ENCODE measurements around the gene TMOD1.
A peak's percentile ranks its signal among the peaks of the same experiment; 100 is the strongest.

Gene TMOD1

GRCh38 chr9:97630591-97630990, 129.1 kb downstream of the TMOD1 start:
- no peak overlapping the region for H3K27ac ChIP-seq (ENCODE audit: insufficient read depth, low read depth, low read length, poor library complexity, severe bottlenecking)
- no peak overlapping the region for H3K4me3 ChIP-seq (ENCODE audit: insufficient read depth, low read depth, low read length)
- H3K36me3 ChIP-seq (ENCODE audit: control insufficient read depth, insufficient read depth, low read length): peaks cover 4% of the 10 kb centered on the region
- peaks cover 9% of the 10 kb centered on the region for H3K4me1 ChIP-seq (ENCODE audit: control insufficient read depth, insufficient read depth, low read length)
- H3K9me3 ChIP-seq (ENCODE audit: control insufficient read depth, low read length): no peaks in the 10 kb centered on the region
- H3K27me3 ChIP-seq (ENCODE audit: control insufficient read depth, insufficient read depth, low read length, poor library complexity, severe bottlenecking): no peaks in the 10 kb centered on the region

GRCh38 chr9:97632248-97632984, 130.9 kb downstream of the TMOD1 start:
- Histone ChIP-seq H3K4me3 (ENCODE audit: insufficient read depth, low read depth, low read length) (peak overlapping the region; percentile 86), H3K27ac (ENCODE audit: insufficient read depth, low read depth, low read length, poor library complexity, severe bottlenecking) (peak overlapping the region; percentile 100), H3K36me3 (ENCODE audit: control insufficient read depth, insufficient read depth, low read length) (no peaks in the 10 kb centered on the region), H3K9me3 (ENCODE audit: control insufficient read depth, low read length) (no peaks in the 10 kb centered on the region), H3K4me1 (ENCODE audit: control insufficient read depth, insufficient read depth, low read length) (peaks cover 9% of the 10 kb centered on the region), H3K27me3 (ENCODE audit: control insufficient read depth, insufficient read depth, low read length, poor library complexity, severe bottlenecking) (no peaks in the 10 kb centered on the region)
- WGBS, 2 experiments: 0 to 1% methylated on average over 27 of the region's 27 CpGs

GRCh38 chr9:97632985-97633858, 131.8 kb downstream of the TMOD1 start, which contains the start of the genes NCBP1 and TSTD2:
Gene NCBP1, plus strand, starts transcription at chr9:97633821. Its CDS starts 61 bp downstream, at chr9:97633882.
Gene TSTD2, minus strand, starts transcription at chr9:97633368. Its CDS starts 5,806 bp downstream, at chr9:97627562.
- no peaks in the 10 kb centered on the region for H3K36me3 ChIP-seq (ENCODE audit: control insufficient read depth, insufficient read depth, low read length)
- peaks cover 9% of the 10 kb centered on the region for H3K4me1 ChIP-seq (ENCODE audit: control insufficient read depth, insufficient read depth, low read length)
- H3K27ac ChIP-seq (ENCODE audit: insufficient read depth, low read depth, low read length, poor library complexity, severe bottlenecking): peak within 1 kb of the TSS; percentile 100
- H3K4me3 ChIP-seq (ENCODE audit: insufficient read depth, low read depth, low read length): peak within 1 kb of the TSS; percentile 86
- H3K9me3 ChIP-seq (ENCODE audit: control insufficient read depth, low read length): no peaks in the 10 kb centered on the region
- WGBS, 2 experiments: 0% methylated on average over 83 of the region's 83 CpGs
- H3K27me3 ChIP-seq (ENCODE audit: control insufficient read depth, insufficient read depth, low read length, poor library complexity, severe bottlenecking): no peaks in the 10 kb centered on the region

- no peaks in the 10 kb centered on the region for H3K9me3 ChIP-seq (ENCODE audit: control insufficient read depth, low read length)
- no peaks in the 10 kb centered on the region for H3K27me3 ChIP-seq (ENCODE audit: control insufficient read depth, insufficient read depth, low read length, poor library complexity, severe bottlenecking)
- H3K4me3 ChIP-seq (ENCODE audit: insufficient read depth, low read depth, low read length): peak overlapping the region; percentile 86
- 1% methylated on average over 43 of the region's 43 CpGs for WGBS, 2 experiments
- peak overlapping the region; percentile 100 for H3K27ac ChIP-seq (ENCODE audit: insufficient read depth, low read depth, low read length, poor library complexity, severe bottlenecking)
- H3K4me1 ChIP-seq (ENCODE audit: control insufficient read depth, insufficient read depth, low read length): peaks cover 5% of the 10 kb centered on the region
- H3K36me3 ChIP-seq (ENCODE audit: control insufficient read depth, insufficient read depth, low read length): no peaks in the 10 kb centered on the region
Measured at GRCh38 chr9:97633859-97634490, 132.5 kb downstream of the TMOD1 start.

- H3K36me3 ChIP-seq (ENCODE audit: control insufficient read depth, insufficient read depth, low read length): no peaks in the 10 kb centered on the region
- no peaks in the 10 kb centered on the region for H3K27me3 ChIP-seq (ENCODE audit: control insufficient read depth, insufficient read depth, low read length, poor library complexity, severe bottlenecking)
- 84 to 85% methylated on average over 7 of the region's 7 CpGs for WGBS, 2 experiments
- peak overlapping the region; percentile 86 for H3K4me3 ChIP-seq (ENCODE audit: insufficient read depth, low read depth, low read length)
- no peak overlapping the region for H3K27ac ChIP-seq (ENCODE audit: insufficient read depth, low read depth, low read length, poor library complexity, severe bottlenecking)
- peaks cover 5% of the 10 kb centered on the region for H3K4me1 ChIP-seq (ENCODE audit: control insufficient read depth, insufficient read depth, low read length)
- H3K9me3 ChIP-seq (ENCODE audit: control insufficient read depth, low read length): no peaks in the 10 kb centered on the region
Measured at GRCh38 chr9:97635026-97635425, 133.6 kb downstream of the TMOD1 start.

DNA sequence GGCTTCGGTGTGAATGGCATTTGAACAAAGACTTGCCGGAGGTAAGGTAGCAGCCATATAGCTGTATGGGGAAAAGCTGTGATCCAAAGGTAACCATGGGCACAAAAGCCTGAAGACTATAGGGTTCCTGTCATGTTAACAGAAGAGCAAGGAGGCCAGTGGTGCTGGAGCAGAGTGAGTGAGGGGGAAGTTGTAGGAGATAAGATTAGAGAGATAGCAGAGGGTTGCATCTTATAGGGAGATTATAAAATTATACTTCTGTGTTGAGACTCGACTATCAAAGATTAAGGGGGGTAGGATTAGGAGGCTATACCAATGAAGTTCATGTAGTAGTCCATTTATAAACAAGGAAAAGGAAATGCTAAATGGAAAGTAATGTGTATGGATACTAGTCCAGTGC, 135.4 kb downstream of the TMOD1 start:
- Histone ChIP-seq H3K9me3 (ENCODE audit: control insufficient read depth, low read length) (no peaks in the 10 kb centered on the region), H3K36me3 (ENCODE audit: control insufficient read depth, insufficient read depth, low read length) (peaks cover 4% of the 10 kb centered on the region), H3K4me3 (ENCODE audit: insufficient read depth, low read depth, low read length) (no peak overlapping the region), H3K4me1 (ENCODE audit: control insufficient read depth, insufficient read depth, low read length) (no peaks in the 10 kb centered on the region), H3K27ac (ENCODE audit: insufficient read depth, low read depth, low read length, poor library complexity, severe bottlenecking) (no peak overlapping the region), H3K27me3 (ENCODE audit: control insufficient read depth, insufficient read depth, low read length, poor library complexity, severe bottlenecking) (no peaks in the 10 kb centered on the region)
- 91 to 92% methylated on average over 3 of the region's 3 CpGs for WGBS, 2 experiments

DNA sequence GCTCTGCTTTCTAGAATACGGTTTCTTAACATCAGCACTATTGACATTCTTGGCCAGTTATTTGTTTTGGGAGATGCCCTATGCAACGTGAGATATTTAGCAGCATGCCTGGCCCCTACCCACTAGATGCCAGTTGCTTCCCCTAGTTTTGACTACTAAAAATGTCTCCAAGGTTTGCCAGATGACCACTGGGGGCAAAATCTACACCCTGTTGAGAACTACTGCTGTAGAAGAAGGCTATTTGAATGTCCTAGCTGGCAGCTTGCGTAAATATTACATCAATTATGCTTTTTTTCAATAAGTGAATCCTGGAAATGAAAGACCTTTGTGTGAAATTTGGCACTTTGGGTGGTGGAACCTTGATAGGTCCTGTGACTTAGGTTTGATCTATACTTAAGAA, 137.2 kb downstream of the TMOD1 start:
- 85 to 91% methylated on average over 3 of the region's 3 CpGs for WGBS, 2 experiments
- Histone ChIP-seq H3K27ac (ENCODE audit: insufficient read depth, low read depth, low read length, poor library complexity, severe bottlenecking) (no peak overlapping the region), H3K36me3 (ENCODE audit: control insufficient read depth, insufficient read depth, low read length) (peaks cover 10% of the 10 kb centered on the region), H3K9me3 (ENCODE audit: control insufficient read depth, low read length) (no peaks in the 10 kb centered on the region), H3K27me3 (ENCODE audit: control insufficient read depth, insufficient read depth, low read length, poor library complexity, severe bottlenecking) (no peaks in the 10 kb centered on the region), H3K4me1 (ENCODE audit: control insufficient read depth, insufficient read depth, low read length) (no peaks in the 10 kb centered on the region), H3K4me3 (ENCODE audit: insufficient read depth, low read depth, low read length) (no peak overlapping the region)

GRCh38 chr9:97640325-97640724, 138.9 kb downstream of the TMOD1 start:
- H3K36me3 ChIP-seq (ENCODE audit: control insufficient read depth, insufficient read depth, low read length): peaks cover 17% of the 10 kb centered on the region
- no peaks in the 10 kb centered on the region for H3K4me1 ChIP-seq (ENCODE audit: control insufficient read depth, insufficient read depth, low read length)
- 100% methylated on average over 2 of the region's 2 CpGs for WGBS, 2 experiments
- H3K27me3 ChIP-seq (ENCODE audit: control insufficient read depth, insufficient read depth, low read length, poor library complexity, severe bottlenecking): no peaks in the 10 kb centered on the region
- H3K9me3 ChIP-seq (ENCODE audit: control insufficient read depth, low read length): no peaks in the 10 kb centered on the region
- H3K4me3 ChIP-seq (ENCODE audit: insufficient read depth, low read depth, low read length): no peak overlapping the region
- H3K27ac ChIP-seq (ENCODE audit: insufficient read depth, low read depth, low read length, poor library complexity, severe bottlenecking): no peak overlapping the region

DNA sequence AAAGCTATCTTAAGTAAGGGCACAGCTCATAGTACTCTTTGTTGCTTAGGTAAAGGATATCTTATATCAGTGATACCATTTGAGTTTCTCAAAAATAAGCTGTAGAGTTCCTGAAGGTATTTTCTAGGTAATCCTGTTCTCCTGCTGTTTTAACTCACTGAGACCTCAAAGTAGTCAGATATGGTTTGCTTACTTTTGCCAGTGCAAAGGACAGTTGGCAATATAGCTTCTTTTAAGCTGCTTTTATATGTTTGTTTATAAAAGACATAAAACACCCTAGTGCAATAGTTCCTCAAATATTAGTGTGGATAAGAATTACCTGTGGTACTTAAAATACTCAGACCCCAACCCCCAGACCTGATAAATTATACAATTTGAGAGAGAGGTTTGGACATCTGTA, 144.3 kb downstream of the TMOD1 start:
- peaks cover 32% of the 10 kb centered on the region for H3K36me3 ChIP-seq (ENCODE audit: control insufficient read depth, insufficient read depth, low read length)
- H3K27ac ChIP-seq (ENCODE audit: insufficient read depth, low read depth, low read length, poor library complexity, severe bottlenecking): no peak overlapping the region
- H3K4me3 ChIP-seq (ENCODE audit: insufficient read depth, low read depth, low read length): no peak overlapping the region
- H3K27me3 ChIP-seq (ENCODE audit: control insufficient read depth, insufficient read depth, low read length, poor library complexity, severe bottlenecking): no peaks in the 10 kb centered on the region
- H3K4me1 ChIP-seq (ENCODE audit: control insufficient read depth, insufficient read depth, low read length): no peaks in the 10 kb centered on the region
- H3K9me3 ChIP-seq (ENCODE audit: control insufficient read depth, low read length): no peaks in the 10 kb centered on the region

DNA sequence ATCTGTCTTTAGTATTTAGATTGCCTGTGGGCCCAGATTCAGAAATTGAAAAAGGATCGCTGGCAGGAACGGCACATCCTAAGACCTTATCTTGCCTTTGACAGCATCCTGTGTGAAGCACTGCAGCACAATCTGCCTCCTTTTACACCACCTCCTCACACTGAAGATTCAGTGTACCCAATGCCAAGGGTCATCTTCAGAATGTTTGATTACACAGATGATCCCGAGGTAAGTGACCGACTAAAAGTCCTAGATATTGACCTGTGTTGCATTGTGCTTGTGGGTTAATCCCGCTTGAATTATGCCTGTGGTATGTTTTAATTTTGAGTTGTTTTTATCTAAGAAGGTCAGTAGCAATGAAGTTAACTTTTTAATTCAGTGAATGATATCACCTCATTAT, 146.5 kb downstream of the TMOD1 start:
- H3K9me3 ChIP-seq (ENCODE audit: control insufficient read depth, low read length): no peaks in the 10 kb centered on the region
- no peak overlapping the region for H3K27ac ChIP-seq (ENCODE audit: insufficient read depth, low read depth, low read length, poor library complexity, severe bottlenecking)
- H3K4me3 ChIP-seq (ENCODE audit: insufficient read depth, low read depth, low read length): no peak overlapping the region
- no peaks in the 10 kb centered on the region for H3K4me1 ChIP-seq (ENCODE audit: control insufficient read depth, insufficient read depth, low read length)
- peaks cover 33% of the 10 kb centered on the region for H3K36me3 ChIP-seq (ENCODE audit: control insufficient read depth, insufficient read depth, low read length)
- no peaks in the 10 kb centered on the region for H3K27me3 ChIP-seq (ENCODE audit: control insufficient read depth, insufficient read depth, low read length, poor library complexity, severe bottlenecking)
- WGBS, 2 experiments: 92 to 96% methylated on average over 5 of the region's 5 CpGs
